T-helper 1 cell treated with Interleukin-12 subunit alpha and Interleukin-12 subunit beta and Interleukin-4 antibody, amounts not matched to agents 30 μg/mL and 1 μg/mL, for 36 hours (primary cell): ENCODE data around the gene DIS3L.
"Not testable (repeated sequence)": the region's sequence is repeated elsewhere in the genome, so short reads cannot be mapped to it uniquely, and the experiment has no call there.

Experiments used
- H3K27ac Mint-ChIP-seq: one replicate; pipeline ENCODE4 v1.8.0; 2021; ENCODE audit warnings: mild to moderate bottlenecking, mixed read lengths
- H3K27me3 Mint-ChIP-seq: one replicate; pipeline ENCODE4 v1.8.0; 2021; ENCODE audit warnings: low read depth, mixed read lengths
- H3K36me3 Mint-ChIP-seq: one replicate; pipeline ENCODE4 v1.8.0; 2021; ENCODE audit warnings: low read depth, mixed read lengths
- H3K4me1 Mint-ChIP-seq: one replicate; pipeline ENCODE4 v1.8.0; 2021; ENCODE audit warnings: low read depth, mixed read lengths
- H3K4me3 Mint-ChIP-seq: one replicate; pipeline ENCODE4 v1.8.0; 2021; ENCODE audit warnings: mild to moderate bottlenecking, moderate library complexity, mixed read lengths
- H3K9me3 Mint-ChIP-seq: one replicate; pipeline ENCODE4 v1.8.0; 2021; ENCODE audit warnings: mixed read lengths

Gene DIS3L

DNA sequence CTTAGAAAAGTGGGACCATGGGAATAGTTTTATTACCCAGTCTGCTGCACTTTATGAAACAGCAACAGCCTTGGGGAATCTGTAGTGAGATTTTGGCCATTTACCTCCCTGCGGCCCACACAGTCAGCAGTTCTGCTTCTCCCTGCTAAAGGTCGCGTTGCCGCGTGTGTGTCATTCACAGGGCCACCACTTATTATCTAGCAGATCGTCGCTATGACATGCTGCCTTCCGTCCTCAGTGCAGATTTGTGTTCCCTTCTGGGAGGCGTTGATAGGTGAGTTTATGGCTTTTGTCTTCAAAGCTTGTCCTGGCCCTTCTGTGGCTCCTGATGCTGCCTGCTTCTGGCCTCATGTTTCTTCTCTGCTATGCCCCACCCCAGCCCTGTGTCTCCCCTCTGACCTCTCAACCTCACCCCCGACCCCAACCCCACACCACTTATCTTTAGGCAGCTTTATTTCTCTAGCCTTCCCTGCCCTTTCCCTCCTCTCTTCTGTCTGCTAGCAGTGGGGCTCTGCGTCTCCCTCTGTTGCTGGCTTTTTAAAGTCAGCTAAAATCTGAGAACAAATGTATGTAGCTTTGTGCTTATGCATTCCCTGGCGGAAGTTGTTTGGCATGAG is 30.1 kb downstream of the DIS3L start:
- no peaks in the 10 kb centered on the region for H3K27me3 Mint-ChIP-seq
- no peak overlapping the region for H3K4me3 Mint-ChIP-seq
- peaks cover 40% of the 10 kb centered on the region for H3K36me3 Mint-ChIP-seq
- H3K9me3 Mint-ChIP-seq, result no peaks in the 10 kb centered on the region
- no peak overlapping the region for H3K27ac Mint-ChIP-seq
- no peaks in the 10 kb centered on the region for H3K4me1 Mint-ChIP-seq

DNA sequence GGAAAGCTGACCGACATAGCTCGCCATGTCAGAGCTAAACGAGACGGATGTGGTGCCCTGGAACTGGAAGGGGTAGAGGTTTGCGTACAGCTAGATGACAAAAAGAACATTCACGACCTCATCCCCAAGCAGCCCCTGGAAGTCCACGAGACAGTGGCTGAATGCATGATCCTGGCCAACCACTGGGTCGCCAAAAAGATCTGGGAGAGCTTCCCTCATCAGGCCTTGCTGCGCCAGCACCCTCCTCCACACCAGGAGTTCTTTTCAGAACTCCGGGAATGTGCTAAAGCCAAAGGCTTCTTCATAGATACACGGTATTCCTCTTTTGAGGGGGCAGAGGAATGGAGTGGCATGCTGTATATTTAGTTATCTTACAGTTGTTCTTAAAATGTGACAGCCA is 32.7 kb downstream of the DIS3L start:
- Mint-ChIP-seq H3K4me1 (no peaks in the 10 kb centered on the region), H3K36me3 (peaks cover 36% of the 10 kb centered on the region), H3K27ac (no peak overlapping the region), H3K4me3 (no peak overlapping the region), H3K9me3 (no peaks in the 10 kb centered on the region), H3K27me3 (no peaks in the 10 kb centered on the region)

DNA sequence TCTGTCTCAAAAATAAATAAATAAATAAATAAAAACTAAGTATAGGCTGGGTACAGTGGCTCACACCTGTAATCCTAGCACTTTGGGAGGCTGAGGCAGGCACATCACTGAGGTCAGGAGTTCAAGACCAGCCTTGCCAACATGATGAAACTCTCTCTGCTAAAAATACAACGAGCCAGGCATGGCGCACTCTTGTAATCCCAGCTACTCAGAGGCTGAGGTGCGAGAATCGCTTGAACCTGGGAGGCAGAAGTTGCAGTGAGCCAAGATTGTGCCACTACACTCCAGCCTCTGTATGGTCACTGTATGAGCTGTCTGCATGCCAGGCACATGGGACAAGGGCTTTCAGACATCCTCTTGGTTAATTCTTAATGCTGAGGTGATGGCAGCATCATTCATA is 34.4 kb downstream of the DIS3L start:
- Mint-ChIP-seq H3K4me1 (no peaks in the 10 kb centered on the region), H3K36me3 (peaks cover 36% of the 10 kb centered on the region), H3K9me3 (no peaks in the 10 kb centered on the region), H3K27ac (no peak overlapping the region), H3K27me3 (no peaks in the 10 kb centered on the region), H3K4me3 (no peak overlapping the region)

DNA sequence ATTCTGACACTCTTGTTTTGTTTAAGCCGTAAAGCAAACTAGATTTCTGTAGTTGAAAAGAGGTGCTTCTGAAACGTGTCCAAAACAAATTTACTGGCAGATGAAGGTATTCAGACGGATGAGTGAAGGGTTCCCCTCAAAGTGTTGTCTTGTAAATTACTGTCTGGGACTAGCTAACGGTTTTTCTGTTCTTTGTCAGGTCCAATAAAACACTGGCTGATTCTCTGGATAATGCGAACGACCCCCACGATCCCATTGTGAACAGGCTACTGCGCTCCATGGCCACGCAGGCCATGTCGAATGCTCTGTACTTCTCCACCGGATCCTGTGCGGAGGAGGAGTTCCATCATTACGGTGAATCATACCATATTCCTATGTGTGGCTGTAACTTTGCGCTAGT is 35.4 kb downstream of the DIS3L start:
- Mint-ChIP-seq H3K36me3 (peaks cover 35% of the 10 kb centered on the region), H3K4me3 (no peak overlapping the region), H3K9me3 (no peaks in the 10 kb centered on the region), H3K27me3 (no peaks in the 10 kb centered on the region), H3K27ac (no peak overlapping the region), H3K4me1 (no peaks in the 10 kb centered on the region)

DNA sequence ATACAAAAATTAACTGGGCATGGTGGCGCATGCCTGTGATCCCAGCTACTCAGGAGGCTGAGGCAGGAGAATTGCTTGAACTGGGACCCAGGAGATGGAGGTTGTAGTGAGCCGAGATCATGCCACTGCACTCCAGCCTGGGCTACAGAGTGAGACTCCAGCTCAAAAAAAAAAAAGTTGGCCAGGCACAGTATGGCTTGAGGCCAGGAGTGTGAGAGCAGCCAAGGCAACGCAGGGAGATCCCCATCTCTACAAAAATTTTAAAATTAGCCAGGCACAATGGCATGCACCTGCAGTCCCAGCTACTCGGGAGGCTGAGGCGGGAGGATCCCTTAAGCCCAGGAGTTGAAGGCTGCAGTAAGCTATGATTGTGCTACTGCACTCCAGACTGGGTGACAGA is 55.2 kb downstream of the DIS3L start:
- H3K27ac Mint-ChIP-seq, H3K4me3 Mint-ChIP-seq, H3K27me3 Mint-ChIP-seq, H3K9me3 Mint-ChIP-seq: not testable (repeated sequence)
- Mint-ChIP-seq H3K36me3 (peaks cover 32% of the 10 kb centered on the region), H3K4me1 (peaks cover 12% of the 10 kb centered on the region)

DNA sequence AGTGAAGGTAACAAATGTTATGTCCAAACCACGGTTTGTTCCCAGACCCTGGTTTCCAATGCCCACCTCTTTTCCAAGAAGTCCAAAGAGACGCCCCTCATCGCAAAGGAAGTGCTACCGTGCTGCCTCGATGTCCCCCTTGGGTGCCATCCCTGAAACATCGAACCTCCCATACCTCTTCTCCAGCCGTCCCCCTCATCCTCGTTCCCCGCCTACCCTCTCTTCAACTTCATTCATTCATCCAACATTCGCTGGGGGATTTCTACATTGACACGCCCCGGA is 62.6 kb downstream of the DIS3L start:
- Mint-ChIP-seq H3K4me3 (peak overlapping the region; percentile 100), H3K27ac (peak overlapping the region; percentile 99), H3K27me3 (no peaks in the 10 kb centered on the region), H3K36me3 (peaks cover 17% of the 10 kb centered on the region), H3K4me1 (peaks cover 27% of the 10 kb centered on the region), H3K9me3 (no peaks in the 10 kb centered on the region)

DNA sequence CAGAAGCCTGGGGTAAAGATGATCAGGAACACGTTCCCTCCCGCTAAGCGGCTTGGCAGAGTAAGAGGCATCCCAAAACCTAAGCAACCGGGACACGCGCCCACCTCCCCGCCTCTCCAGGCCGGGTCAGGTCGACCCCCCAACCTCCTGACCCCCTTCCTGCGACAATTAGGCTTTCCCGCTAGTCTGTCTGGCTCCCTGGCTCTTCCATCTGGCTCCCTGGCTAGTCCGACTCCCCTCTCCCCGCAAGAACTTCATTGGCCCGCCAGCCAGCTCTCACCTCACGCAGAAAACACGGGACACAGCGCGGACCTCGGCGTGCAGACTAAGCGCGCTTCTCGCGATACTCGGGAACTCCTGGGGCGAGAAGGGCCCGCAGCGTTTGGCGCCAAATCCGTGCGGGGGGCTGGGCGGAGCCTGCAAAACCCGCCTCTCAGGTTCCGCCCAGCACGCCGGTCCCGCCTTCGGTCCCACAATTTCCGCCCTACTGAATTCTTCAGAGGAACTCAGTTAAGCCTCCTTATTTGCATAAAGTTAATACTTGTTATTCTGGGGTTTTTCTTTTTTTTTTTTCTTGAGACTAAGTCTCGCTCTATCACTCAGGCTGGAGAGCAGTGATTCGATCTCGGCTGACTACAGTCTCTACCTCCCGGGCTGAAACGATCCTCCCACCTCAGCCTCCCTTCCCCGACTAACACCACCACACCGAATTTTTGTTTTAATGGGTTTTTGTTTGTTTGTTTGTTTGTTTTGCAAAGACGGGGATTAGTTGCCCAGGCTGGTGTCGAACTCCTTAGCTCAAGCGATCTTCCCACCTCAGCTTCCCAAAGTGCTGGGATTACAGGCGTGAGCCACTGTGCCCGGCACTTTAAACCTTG is 63.2 kb downstream of the DIS3L start, which contains the start of gene TIPIN:
TIPIN (minus strand) TSS at position 327 of the 878 bp plus-strand sequence. CDS start 3,738 bp downstream, outside the sequence.
- peak within 1 kb of the TSS; percentile 99 for H3K27ac Mint-ChIP-seq

DNA sequence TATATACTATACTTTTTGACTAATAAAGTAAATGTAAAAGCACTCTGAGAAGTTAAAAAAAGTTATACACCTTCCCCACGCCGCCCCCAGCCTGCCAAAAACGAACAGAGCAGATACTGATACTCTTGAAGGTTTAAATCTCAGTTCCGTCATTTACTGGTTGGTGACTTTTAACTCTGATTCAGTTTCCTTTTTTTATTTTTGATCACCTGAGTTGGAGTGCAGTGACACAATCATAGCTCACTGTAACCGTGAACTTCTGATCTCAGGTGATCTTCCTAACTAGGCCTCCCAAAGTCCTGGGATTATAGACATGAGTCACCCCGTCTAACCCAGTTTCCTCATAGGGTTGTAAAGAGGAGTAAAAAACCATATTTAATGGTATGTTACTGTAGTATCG is 66.4 kb downstream of the DIS3L start:
- peaks cover 6% of the 10 kb centered on the region for H3K36me3 Mint-ChIP-seq
- H3K4me1 Mint-ChIP-seq, result peaks cover 14% of the 10 kb centered on the region
- H3K4me3 Mint-ChIP-seq, result no peak overlapping the region
- H3K27me3 Mint-ChIP-seq, result no peaks in the 10 kb centered on the region
- H3K9me3 Mint-ChIP-seq, result no peaks in the 10 kb centered on the region
- no peak overlapping the region for H3K27ac Mint-ChIP-seq

More for the DNA sequence above, 63.2 kb downstream of the DIS3L start, which contains the start of gene TIPIN:
- peaks cover 27% of the 10 kb centered on the region for H3K4me1 Mint-ChIP-seq
- H3K27me3 Mint-ChIP-seq, result no peaks in the 10 kb centered on the region
- no peaks in the 10 kb centered on the region for H3K9me3 Mint-ChIP-seq
- peaks cover 17% of the 10 kb centered on the region for H3K36me3 Mint-ChIP-seq
- peak within 1 kb of the TSS; percentile 100 for H3K4me3 Mint-ChIP-seq

DNA sequence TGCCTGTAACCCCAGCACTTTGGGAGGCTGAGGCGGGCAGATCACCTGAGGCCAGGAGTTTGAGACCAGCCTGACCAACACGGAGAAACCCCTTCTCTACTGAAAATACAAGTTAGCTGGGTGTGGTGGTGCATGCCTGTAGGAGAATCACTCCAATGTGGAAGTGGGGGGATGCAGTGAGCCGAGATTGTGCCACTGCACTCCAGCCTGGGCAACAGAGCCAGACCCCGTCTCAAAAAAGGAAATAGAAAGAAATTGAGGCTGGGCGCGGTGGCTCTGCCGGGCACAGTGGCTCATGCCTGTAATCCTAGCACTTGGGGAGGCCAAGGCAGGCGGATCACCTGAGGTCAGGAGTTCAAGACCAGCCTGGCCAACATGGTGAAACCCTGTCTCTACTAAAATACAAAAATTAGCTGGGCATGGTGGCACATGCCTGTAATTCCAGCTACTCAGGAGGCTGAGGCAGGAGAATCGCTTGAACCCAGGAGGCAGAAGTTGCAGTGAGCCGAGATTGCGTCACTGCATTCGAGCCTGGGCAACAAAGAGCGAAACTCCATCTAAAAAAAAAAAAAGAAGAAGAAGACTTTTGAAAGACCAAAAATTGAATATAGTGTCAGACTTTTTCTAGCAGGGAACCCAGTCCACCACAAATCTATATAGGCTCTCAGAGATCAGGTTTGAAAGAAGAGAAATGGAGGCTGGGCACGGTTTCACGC is 68.5 kb downstream of the DIS3L start:
- H3K36me3 Mint-ChIP-seq, H3K27me3 Mint-ChIP-seq, H3K9me3 Mint-ChIP-seq, H3K4me1 Mint-ChIP-seq, H3K27ac Mint-ChIP-seq, H3K4me3 Mint-ChIP-seq: not testable (repeated sequence)

DNA sequence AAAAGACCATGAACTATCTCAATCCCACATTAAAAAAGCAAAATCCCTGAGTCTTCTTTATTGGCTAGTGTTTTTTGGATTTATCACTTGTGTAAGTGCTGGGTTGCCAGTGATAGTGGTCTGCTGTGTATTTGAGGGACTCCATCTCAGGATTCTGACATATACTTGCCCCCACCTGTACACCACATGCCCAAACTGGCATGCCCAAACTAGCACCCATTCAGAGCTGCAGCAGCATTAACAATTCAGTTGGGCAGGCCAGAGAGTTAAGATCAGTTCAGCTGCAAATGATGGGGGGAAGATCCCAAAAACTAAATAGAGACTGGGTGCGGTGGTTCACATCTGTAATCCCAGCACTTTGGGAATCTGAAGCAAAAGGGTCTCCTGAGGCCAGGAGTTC is 69.4 kb downstream of the DIS3L start:
- H3K27ac Mint-ChIP-seq, result no peak overlapping the region
- H3K27me3 Mint-ChIP-seq, result no peaks in the 10 kb centered on the region

DNA sequence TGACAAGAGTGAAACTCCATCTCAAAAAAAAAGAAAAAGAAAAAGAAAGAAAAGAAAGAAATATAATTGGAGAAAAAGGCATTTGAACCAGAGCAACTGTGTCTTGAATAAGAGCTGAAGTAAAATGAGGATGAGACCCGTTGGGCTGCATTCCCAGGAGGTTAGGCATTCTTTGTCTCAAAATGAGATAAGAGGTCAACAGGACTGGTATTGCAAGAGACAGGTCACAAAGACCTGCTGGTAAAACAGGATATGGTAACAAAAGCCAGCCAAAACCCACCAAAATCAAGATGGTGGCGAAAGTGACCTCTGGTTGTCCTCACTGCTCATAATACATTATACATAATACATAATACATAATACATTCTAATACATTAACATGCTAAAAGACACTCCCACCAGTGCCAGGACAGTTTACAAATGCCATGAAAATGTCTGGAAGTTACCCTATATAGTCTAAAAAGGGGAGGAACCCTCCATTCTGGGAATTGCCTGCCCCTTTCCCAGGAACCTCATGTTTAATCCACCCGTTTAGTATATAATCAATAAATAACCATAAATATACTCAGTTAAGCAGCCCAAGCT is 71.7 kb downstream of the DIS3L start:
- H3K27me3 Mint-ChIP-seq, result no peaks in the 10 kb centered on the region
- H3K4me1 Mint-ChIP-seq, result peaks cover 10% of the 10 kb centered on the region
- no peaks in the 10 kb centered on the region for H3K9me3 Mint-ChIP-seq
- H3K27ac Mint-ChIP-seq, result no peak overlapping the region
- no peaks in the 10 kb centered on the region for H3K36me3 Mint-ChIP-seq
- H3K4me3 Mint-ChIP-seq, result no peak overlapping the region

More for the DNA sequence above, 69.4 kb downstream of the DIS3L start:
- Mint-ChIP-seq H3K4me3 (no peak overlapping the region), H3K36me3 (no peaks in the 10 kb centered on the region), H3K9me3 (no peaks in the 10 kb centered on the region), H3K4me1 (no peaks in the 10 kb centered on the region)

DNA sequence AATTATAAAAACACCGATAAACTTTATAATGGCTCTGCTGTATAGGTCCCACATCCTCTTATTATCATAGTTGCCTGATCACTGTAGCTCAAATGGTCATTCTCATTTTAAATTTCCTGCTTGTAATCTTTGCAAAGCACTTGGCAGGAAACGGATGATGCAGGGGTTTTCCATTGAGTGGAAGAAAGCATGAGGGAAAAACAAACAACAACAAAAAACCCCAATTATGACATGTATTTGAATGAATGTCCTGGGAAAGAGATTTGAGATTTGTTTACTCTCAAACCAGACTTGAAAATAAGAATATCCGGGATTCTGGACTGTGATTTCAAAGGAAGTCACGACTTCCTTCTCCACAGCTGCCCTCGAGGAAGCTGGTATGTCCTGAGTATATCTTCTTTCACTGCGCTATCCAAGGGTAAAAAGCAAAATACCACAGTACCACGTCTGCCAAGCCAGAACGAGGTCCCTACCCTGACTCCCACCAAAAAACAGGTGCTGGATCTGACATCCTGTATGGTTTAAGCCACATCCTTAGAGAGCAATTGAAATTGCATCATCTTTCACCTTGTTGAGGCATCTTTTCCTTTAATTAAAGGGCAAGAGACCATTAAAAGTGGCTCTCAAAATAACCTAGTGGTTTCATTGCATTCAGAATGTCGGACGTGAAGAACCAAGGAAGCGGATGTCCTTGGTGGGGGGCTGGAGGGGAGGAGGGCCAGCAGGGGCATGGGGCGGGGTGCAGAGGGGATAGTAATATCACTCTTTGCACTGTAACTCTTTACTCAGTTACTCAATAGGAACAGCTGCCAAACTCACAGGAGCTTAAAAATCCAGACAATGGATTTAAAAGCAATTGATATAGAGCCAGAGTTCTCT is 76.6 kb downstream of the DIS3L start:
- H3K9me3 Mint-ChIP-seq, result peaks cover 4% of the 10 kb centered on the region
- peak overlapping the region; percentile 98 for H3K27ac Mint-ChIP-seq
- peaks cover 22% of the 10 kb centered on the region for H3K4me1 Mint-ChIP-seq
- H3K36me3 Mint-ChIP-seq, result peaks cover 2% of the 10 kb centered on the region
- H3K27me3 Mint-ChIP-seq, result no peaks in the 10 kb centered on the region
- peak overlapping the region; percentile 75 for H3K4me3 Mint-ChIP-seq

DNA sequence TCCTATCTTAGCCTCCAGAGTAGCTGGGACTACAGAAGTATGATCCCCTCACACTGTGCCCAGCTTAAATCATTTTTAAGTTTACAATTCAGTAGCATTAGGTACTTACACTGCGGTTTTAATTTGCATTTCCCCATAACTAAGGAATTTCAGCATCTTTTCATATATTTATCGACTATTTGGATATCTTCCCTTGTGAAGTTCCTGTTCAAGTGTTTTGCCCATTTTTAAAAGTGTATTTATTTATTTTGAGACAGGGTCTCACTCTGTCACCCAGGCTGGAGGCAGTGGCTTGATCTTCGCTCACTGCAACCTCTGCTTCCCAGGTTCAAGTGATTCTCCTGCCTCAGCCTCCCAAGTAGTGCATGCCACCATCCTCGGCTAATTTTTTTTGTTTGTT is 80.8 kb downstream of the DIS3L start:
- H3K27ac Mint-ChIP-seq, result no peak overlapping the region
- peaks cover 3% of the 10 kb centered on the region for H3K36me3 Mint-ChIP-seq
- H3K4me1 Mint-ChIP-seq, result peaks cover 20% of the 10 kb centered on the region
- H3K9me3 Mint-ChIP-seq, result peaks cover 4% of the 10 kb centered on the region
- no peaks in the 10 kb centered on the region for H3K27me3 Mint-ChIP-seq
- no peak overlapping the region for H3K4me3 Mint-ChIP-seq
